Subcutaneous preadipocyte (primary cell): ENCODE results near the gene RAB11B. TPM values are rescaled to one million over a fixed set of nuclear protein-coding genes. Genes with fewer than 3 reads are reported as not detected.

ENCODE experiments used
- small RNA-seq: library from RNA; depleted of rRNA; stranded (forward); fragments of <200 nt; gene quantifications from one replicate; pipeline ENCODE3, GENCODE V24; 2012
- total RNA-seq: library from RNA; depleted of rRNA; stranded (reverse); fragments of >200 nt; gene quantifications from 2 replicates; pipeline ENCODE4 v1.2.3, GENCODE V29; 2012

The RAB11B gene
- 31.3 and 32.3 TPM in 2 replicates for total RNA-seq

GRCh38 chr19:8389891-8390616 is at the start of gene RAB11B:
Gene RAB11B, plus strand, starts transcription at chr19:8390360. Its CDS starts 57 bp downstream, at chr19:8390417.

GRCh38 chr19:8342684-8343482 is 47.3 kb upstream of the RAB11B start, which contains the start of gene KANK3:
Gene KANK3, minus strand, starts transcription at chr19:8343262. Its CDS starts 5,434 bp downstream, at chr19:8337828.

GRCh38 chr19:8363803-8364771 is 26.1 kb upstream of the RAB11B start, which contains the start of gene ANGPTL4:
Gene ANGPTL4, plus strand, starts transcription at chr19:8364155. Its CDS starts 167 bp downstream, at chr19:8364322.

GRCh38 chr19:8412783-8413628 is 22.8 kb downstream of the RAB11B start, which contains the start of gene MARCHF2:
Gene MARCHF2, plus strand, starts transcription at chr19:8413305. Its CDS starts 8,536 bp downstream, at chr19:8421841.

GRCh38 chr19:8444677-8445487 is 54.7 kb downstream of the RAB11B start, which contains the start of gene HNRNPM:
Gene HNRNPM, plus strand, starts transcription at chr19:8444975. Its CDS starts 24 bp downstream, at chr19:8444999.

Small RNA genes within 50 kb of the gene (small RNA-seq; reads per million reads assigned to genes)
- gene MIR4999: not detected

Other genes starting within 250 kb of the RAB11B start
- gene FBN3, start 240.8 kb upstream of the RAB11B start, total RNA-seq: not detected in 2 replicates
- gene CERS4, start 181.0 kb upstream of the RAB11B start, total RNA-seq: 15.6 and 29.8 TPM in 2 replicates
- gene CD320, start 82.0 kb upstream of the RAB11B start, total RNA-seq: 36.4 and 47.8 TPM in 2 replicates
- gene NDUFA7, start 69.0 kb upstream of the RAB11B start, total RNA-seq: 16.9 and 29.3 TPM in 2 replicates
- gene RPS28, start 68.9 kb upstream of the RAB11B start, total RNA-seq: 122 and 242 TPM in 2 replicates
- under 0.01 and 0.20 TPM in 2 replicates for gene KANK3, start 47.1 kb upstream of the RAB11B start, total RNA-seq
- 20.5 and 21.7 TPM in 2 replicates for gene ANGPTL4, start 26.2 kb upstream of the RAB11B start, total RNA-seq
- 35.4 and 36.4 TPM in 2 replicates for gene MARCHF2, start 22.9 kb downstream of the RAB11B start, total RNA-seq
- gene HNRNPM, start 54.6 kb downstream of the RAB11B start, total RNA-seq: 36.4 and 56.5 TPM in 2 replicates
- not detected in 2 replicates for gene PRAM1, start 112.3 kb downstream of the RAB11B start, total RNA-seq
- 2.9 and 3.5 TPM in 2 replicates for gene ZNF414, start 123.8 kb downstream of the RAB11B start, total RNA-seq
- 0.20 and 0.73 TPM in 2 replicates for gene MYO1F, start 187.1 kb downstream of the RAB11B start, total RNA-seq
- 1.2 and 4.0 TPM in 2 replicates for gene ADAMTS10, start 220.4 kb downstream of the RAB11B start, total RNA-seq
- gene NFILZ, start 240.3 kb downstream of the RAB11B start, total RNA-seq: not detected in 2 replicates